Cortex of kidney (tissue), 1 donor: ENCODE measurements around the gene THAP11.
"Not testable (repeated sequence)": the region's sequence is repeated elsewhere in the genome, so short reads cannot be mapped to it uniquely, and the experiment has no call there.

Experiments used
- DNase-seq: peaks from one replicate; lab custom pipeline; 2025; lab: John Stamatoyannopoulos, UW

The THAP11 gene

DNA sequence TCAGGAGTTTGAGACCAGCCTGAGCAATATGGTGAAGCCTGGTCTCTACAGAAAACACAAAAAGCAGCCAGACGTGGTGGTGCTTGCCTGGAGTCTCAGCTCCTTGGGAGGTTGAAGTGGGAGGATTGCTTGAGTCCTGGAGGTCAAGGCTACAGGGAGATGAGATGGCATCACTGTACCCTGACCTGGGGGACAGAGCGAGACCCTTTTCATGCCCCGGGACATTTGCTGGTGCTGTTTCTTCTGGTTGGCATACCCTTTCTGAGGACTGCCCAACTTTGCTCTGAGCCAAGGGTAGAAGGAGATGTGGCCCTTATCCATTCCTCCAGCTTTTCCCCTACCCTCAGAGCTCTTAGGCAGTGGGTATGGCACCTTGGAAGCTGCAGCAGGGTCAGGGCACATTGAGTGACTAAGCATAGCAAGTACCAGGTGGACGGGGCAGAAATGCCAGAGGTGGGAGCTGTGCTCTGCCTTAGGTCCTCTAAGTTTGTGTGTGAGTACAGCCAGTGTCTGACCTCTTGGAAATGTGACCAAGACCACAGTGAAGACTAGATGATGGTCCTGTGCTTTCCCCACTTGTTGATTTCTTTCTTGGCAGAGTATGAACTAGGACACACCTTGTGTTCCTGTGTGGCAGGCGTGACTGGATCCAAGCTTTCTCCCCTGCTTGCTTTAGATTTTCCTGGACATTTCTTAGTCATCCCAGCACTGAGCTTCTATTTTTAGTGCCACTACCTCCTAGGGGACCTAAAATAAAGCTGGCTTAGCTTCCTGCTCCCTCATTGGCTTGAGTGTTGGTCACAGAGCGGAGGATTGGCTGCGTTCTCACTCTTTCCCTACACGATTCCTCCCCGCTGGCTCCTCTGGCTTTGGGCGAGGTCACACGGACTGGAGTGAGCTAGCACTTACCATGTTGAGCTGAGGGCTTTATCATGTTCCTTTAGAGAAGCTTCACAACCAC lies 20.8 kb downstream of the THAP11 start:
- no peak for DNase-seq

GRCh38 chr16:67864044-67864443 lies 21.9 kb downstream of the THAP11 start:
- DNase-seq = not testable (repeated sequence)

- DNase-seq = no peak
Measured at GRCh38 chr16:67864594-67864993, 22.5 kb downstream of the THAP11 start.

- DNase-seq = no peak
Measured at GRCh38 chr16:67865318-67865717, 23.2 kb downstream of the THAP11 start.

- DNase-seq = no peak
Measured at GRCh38 chr16:67868290-67868689, 26.2 kb downstream of the THAP11 start.

DNA sequence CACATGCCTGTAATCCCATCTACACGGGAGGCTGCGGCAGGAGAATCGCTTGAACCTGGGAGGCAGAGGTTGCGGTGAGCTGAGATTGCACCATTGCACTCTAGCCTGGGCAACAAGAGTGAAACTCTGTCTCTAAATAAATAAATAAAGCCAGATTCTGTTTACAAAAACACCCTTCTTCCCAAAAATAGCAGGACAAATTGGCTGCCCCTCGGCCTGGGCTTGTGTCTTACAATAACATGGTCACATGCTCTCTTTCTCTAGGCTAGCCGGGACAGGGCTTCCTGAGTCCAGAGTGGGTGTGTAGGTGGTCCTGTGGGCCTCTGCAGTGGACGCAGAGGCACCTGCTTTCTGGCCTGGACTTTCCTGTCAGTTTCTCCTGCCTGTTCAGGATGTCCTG lies 27.5 kb downstream of the THAP11 start:
- no peak for DNase-seq

DNA sequence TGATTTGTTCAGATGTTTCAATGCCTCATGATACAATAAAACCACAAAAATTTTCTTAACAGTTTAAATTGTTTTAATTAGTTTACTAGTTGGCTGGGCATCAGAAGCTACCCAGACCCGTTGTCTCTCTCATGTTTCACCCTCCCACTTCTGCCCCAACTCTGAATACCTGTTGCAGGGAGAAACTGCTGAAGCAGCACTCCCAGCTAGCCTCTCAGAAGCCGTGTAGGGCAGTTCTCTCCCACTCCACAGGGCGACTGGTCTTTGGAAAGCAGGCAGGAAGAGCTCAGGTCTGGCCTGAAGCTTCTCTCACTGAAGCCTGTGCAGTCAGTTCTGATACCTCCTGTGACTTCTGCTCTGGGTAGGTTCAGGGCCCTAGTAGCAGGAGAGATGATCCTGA lies 29.1 kb downstream of the THAP11 start:
- DNase-seq = no peak

- DNase-seq = no peak
Measured at GRCh38 chr16:67872131-67872630, 30.1 kb downstream of the THAP11 start.

DNA sequence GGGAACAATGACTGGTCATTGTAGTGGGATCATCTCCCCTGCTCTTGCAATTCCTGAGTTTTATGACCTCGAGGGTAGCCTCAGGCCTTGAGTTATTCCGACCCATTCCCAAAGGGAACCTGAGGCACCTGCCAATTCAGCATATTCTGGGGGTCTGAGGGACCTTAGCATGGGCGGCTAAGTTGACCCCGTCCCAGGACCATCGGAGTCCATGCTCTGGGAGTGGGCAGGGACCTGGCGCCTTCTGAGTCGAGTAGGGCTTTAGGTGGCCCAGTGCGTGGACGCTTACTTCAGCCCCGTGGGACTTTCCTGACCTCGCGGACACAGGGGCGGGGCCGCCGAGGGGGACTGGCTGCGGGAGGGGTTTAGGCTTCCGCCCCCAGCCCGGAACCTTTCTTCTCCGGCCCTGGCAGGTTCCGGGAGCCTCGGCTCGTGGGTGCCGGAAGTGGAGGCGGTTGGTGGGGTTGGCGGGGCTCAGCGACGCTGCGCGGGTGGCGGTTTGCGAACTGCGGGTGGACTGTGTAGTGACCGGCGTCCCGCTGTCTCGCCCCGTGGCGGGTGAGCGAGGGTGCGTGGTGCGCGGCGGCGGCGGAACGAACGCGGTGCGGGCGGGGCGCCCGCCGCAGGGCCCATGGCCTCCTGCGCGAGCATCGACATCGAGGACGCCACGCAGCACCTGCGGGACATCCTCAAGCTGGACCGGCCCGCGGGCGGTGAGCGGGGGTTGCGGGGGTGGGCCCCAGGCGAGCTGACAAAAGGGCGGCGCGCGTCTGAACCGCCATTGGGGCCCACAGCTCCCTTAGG lies 30.7 kb downstream of the THAP11 start, which contains the start of gene EDC4:
EDC4 (plus strand) TSS at position 422 of the 804 bp plus-strand sequence; CDS start at position 632, 210 bp downstream.
- DNase-seq = peak; percentile 25

GRCh38 chr16:67873435-67874370 lies 31.6 kb downstream of the THAP11 start:
- DNase-seq = no peak

- DNase-seq = no peak
Measured at GRCh38 chr16:67874372-67874771, 32.3 kb downstream of the THAP11 start.

DNA sequence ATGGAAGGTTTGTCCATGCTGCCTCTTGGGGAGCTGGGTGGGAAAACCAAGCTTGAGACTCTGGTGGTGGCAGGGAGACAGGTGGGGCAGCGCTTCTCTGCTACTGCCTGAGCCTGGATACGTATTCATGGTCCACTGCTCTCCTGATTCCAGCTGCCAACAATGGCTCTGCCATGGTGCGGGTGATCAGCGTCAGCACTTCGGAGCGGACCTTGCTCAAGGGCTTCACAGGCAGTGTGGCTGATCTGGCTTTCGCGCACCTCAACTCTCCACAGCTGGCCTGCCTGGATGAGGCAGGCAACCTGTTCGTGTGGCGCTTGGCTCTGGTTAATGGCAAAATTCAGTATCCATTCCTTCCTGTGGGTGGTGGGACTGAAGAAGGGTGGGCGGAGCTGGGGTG lies 34.9 kb downstream of the THAP11 start:
- DNase-seq = no peak

GRCh38 chr16:67878232-67878631 lies 36.1 kb downstream of the THAP11 start:
- no peak for DNase-seq

DNA sequence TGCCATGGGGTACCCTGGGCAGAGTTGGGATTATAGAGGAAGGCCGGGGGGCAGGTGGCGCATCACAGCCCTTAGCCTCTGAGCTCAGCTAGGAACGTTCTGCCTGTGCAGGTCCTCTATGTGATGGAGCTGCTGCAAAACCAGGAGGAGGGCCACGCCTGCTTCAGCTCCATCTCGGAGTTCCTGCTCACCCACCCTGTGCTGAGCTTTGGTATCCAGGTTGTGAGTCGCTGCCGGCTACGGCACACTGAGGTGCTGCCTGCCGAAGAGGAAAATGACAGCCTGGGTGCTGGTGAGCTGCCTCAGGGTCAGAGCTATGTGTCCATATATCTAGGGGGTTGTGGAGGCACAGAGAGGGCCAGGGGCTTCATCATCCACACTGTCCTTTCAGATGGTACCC lies 36.7 kb downstream of the THAP11 start:
- no peak for DNase-seq

DNA sequence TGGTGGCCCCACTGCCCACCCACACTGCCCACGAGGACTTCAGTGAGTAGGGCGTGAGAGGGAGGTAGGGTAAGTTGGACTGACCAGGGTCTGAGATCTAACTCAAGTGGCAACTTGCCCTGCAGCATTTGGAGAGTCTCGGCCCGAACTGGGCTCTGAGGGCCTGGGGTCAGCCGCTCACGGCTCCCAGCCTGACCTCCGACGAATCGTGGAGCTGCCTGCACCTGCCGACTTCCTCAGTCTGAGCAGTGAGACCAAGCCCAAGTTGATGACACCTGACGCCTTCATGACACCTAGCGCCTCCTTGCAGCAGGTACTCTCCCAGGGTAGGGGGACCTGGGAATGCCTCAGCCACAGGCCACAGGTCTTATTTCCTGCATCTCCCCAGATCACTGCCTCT lies 37.3 kb downstream of the THAP11 start:
- no peak for DNase-seq

- no peak for DNase-seq
Measured at GRCh38 chr16:67879936-67880335, 37.8 kb downstream of the THAP11 start.

DNA sequence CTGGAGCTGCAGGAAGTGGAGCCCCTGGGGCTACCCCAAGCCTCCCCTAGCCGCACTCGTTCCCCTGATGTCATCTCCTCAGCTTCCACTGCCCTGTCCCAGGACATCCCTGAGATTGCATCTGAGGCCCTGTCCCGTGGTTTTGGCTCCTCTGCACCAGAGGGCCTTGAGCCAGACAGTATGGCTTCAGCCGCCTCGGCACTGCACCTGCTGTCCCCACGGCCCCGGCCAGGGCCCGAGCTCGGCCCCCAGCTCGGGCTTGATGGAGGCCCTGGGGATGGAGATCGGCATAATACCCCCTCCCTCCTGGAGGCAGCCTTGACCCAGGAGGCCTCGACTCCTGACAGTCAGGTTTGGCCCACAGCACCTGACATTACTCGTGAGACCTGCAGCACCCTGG lies 38.5 kb downstream of the THAP11 start:
- no peak for DNase-seq

- DNase-seq = no peak
Measured at GRCh38 chr16:67881621-67882161, 39.6 kb downstream of the THAP11 start.

DNA sequence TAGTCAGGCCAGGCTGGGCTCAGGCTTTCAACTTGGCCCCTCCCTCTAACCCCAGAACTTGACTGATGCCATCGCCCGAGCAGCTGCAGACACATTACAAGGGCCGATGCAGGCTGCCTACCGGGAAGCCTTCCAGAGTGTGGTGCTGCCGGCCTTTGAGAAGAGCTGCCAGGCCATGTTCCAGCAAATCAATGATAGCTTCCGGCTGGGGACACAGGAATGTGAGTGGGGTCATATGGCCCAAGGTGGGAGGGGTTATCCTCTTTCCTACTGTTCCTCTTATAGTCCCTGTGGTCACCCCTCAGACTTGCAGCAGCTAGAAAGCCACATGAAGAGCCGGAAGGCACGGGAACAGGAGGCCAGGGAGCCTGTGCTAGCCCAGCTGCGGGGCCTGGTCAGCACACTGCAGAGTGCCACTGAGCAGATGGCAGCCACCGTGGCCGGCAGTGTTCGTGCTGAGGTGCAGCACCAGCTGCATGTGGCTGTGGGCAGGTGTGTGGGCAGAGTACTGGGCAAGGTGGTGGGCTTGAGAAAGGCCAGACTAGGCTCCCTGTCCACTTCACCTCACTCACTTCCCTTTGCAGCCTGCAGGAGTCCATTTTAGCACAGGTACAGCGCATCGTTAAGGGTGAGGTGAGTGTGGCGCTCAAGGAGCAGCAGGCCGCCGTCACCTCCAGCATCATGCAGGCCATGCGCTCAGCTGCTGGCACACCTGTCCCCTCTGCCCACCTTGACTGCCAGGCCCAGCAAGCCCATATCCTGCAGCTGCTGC lies 40.4 kb downstream of the THAP11 start:
- no peak for DNase-seq

DNA sequence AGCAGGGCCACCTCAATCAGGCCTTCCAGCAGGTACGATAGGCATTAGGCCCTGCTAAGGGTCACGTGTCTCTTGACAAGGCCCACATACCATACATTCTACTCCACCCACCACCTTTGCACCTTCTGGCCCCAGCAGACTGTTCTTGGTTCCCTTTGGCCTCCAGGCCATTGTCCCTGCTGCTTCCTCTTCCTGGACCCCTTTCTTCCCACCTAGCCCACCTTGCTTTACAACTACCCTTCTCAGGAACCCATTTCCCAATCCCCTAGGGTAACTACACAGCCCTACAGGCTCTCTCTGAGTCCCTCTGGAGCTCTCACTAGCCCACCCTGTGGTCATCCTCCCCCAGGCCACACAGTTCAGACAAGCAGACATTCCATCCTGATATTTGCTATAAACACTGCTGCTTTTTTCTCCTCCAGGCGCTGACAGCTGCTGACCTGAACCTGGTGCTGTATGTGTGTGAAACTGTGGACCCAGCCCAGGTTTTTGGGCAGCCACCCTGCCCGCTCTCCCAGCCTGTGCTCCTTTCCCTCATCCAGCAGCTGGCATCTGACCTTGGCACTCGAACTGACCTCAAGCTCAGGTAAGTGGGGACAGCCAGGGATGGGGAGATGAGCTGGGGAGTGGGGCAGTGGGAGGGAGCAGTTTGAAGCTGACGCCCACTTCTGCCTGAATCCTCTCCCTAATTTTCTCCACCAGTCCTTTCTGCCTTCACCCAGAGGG lies 41.2 kb downstream of the THAP11 start:
- no peak for DNase-seq
